Amygdala (tissue), 56 donors: Measurements from ENCODE around the gene SVIL.
A peak's percentile ranks its signal among the peaks of the same experiment; 100 is the strongest.
"Not testable (repeated sequence)": the region's sequence is repeated elsewhere in the genome, so short reads cannot be mapped to it uniquely, and the experiment has no call there.

ENCODE experiments used
- DNase-seq, 56 donors: peaks; one replicate each; lab custom pipeline; 2025; lab: John Stamatoyannopoulos, UW

SVIL gene

DNA sequence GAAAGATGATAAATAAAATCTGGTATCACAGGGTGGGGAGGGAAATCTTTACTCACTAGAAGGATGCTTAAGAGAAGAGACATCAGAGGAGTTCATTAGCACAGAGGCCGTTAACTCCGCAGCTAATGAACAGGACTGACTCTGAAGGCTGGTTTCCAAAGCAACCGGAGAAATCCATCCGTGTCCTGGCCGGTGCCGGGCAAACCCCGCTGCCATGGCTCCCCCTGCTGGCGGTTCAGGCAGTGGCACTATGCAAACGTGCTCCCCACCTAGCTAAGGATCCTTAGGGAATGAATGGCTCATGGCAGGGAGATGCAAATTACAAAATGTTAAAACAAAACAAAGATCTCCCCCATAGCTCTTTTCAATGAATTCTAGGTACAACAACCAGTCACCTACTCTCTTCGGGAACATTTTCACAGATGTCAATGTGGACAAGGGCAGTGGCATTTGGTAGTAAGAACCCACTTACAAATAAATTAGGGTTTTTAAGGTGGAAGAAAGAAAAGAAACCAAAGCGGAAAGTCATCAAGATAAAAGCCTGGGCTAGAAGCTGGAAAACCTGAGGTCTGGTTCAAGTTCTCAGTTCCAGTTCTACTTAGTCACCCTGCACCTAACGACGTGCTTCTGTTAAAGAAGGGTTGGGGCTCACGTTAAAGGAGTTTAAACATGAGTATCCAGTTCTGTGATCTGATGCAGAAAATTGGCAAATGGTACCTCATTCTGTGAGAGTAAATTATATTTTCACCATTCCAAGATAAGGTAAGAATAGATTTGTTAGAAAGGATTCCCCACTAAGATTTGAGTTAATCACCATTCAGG, 138.2 kb downstream of the SVIL start:
- DNase-seq = peak in 46 of 56 donors; percentile 4 to 79 (median 40)

DNA sequence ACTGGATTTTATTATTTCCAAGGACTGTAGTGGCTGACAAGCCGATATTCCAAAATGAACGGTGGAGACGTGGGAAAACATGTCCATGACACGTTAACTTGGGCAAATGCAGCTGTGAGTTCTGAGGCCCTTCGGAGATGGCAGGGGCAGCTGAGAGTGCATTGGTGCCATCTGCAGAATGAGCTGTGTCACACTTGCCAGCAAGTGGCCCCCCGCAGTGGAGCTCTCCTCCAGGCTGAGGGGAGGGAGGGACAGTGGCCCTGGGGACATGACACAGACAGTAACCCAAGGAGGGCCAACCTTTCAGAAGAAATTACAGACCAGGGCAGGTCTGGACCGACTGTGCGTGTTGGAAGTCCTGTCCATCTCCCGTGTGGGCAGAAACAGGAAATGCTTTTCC, 139.4 kb downstream of the SVIL start:
- DNase-seq = no peak

DNA sequence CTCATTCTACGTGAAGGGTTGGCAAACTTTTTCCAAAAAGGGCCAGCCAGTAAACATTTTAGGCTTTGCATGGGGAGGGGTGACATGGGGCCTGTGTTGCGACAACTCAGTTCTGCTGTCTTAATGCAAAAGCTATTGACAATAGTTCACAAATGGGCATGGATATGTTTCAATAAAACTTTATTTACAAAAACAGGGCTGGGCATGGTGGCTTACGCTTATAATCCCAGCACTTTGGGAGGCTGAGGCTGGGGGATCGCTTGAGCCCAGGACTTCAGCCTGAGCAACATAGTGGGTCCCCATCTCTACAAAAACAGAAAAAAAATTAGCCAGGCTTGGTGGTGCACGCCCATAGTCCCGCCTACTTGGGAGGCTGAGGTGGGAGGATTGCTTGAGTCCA, 141.1 kb downstream of the SVIL start:
- no peak for DNase-seq

DNA sequence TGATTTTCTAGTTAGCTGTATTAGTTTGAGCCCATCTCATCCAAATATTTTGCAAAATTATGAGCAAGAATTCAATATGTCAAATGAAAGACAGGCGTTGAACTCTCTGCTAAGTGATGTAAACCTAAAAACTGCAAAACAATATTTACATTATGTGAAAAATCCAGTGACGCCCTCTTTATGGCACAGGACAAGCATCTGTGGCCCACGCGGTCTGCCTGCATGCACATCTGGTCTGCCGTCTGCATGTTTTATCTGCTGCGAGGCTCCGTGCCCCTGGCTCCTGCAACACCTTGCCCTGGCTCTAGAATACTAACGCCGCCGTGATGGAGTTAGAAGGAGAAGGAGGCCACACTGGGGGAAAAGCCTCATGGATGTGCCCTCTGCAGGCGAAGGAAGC, 142.0 kb downstream of the SVIL start:
- no peak for DNase-seq

DNA sequence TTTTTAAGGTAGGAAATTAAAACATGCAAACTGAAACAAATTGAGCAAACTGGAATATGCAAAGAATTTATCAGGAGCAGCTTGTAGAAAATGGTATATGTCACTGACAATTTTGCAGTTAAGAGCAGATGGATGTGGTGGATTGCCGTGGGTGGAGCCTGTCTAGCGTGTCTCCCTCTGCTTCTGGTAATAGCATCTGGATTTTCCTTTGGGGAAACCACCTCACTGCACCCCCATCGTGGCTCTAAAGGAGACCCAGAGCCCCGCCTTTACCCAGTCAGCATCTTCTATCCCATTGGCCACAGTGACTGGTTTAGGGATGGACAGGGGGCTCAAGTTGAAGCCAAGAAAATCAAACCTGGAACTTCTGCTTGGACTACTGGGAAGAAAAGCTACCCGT, 142.9 kb downstream of the SVIL start:
- DNase-seq = peak in 2 of 56 donors; percentile 5 to 7

DNA sequence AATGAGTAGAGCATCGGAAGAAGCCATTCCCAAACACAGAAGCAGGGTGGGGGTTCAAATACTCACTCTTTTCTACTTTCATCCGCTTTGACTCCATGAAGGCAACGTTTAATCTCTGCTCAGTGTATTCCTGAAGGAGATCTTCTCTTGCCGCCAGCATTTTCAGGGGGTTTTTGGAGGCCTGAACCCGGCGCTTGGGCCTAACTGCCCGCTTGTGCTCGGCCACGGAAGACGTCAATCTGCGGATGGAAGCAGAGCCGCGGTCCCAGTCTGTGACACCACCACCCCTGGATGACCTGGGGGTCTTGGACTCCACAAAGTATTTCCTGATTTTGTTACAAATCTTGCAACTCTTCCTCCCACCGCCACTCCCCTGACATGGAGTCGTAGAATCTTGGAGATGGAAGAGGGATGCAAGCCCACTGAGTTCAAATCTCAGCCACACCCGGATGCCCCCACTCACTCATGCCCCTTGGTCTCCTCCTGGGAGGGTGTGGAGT, 143.9 kb downstream of the SVIL start:
- not testable (repeated sequence) for DNase-seq

DNA sequence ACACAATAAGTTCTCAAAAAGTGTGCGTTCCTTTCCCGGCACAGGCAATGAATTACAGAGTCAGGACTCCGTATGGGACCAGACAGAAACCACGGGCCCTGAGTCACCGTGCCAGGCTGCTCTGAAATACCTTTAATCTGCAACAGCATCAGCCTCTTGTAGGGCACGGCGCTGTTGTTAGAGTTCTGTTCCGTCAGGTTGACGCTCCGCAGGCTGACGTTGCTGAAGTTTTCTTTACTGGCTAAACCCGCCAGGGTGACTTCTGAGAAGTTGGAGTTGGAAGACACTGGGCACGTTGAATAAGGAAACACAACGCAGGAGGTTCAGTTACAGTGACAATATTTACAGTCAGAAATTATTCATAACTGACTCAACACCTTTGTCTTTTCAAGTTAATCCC, 146.3 kb downstream of the SVIL start:
- DNase-seq = not testable (repeated sequence)

DNA sequence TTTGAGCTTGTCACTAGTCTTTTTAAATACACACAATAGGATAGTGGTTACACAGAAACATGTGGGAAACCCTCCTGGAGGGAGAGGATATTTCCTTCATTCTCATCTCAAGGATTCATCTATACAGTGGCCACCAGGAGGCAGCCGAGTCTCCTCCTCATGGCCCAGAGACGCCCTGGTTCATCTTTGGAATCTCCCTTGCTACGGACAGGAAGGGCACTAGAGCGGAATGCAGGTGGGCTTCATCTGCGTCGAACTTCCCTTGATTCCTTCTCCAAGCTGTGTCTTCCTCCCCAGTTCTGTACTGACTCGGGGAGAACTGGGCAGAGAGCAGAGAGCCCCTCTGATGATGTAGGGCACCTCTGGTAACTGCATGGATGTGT, 146.9 kb downstream of the SVIL start:
- not testable (repeated sequence) for DNase-seq

DNA sequence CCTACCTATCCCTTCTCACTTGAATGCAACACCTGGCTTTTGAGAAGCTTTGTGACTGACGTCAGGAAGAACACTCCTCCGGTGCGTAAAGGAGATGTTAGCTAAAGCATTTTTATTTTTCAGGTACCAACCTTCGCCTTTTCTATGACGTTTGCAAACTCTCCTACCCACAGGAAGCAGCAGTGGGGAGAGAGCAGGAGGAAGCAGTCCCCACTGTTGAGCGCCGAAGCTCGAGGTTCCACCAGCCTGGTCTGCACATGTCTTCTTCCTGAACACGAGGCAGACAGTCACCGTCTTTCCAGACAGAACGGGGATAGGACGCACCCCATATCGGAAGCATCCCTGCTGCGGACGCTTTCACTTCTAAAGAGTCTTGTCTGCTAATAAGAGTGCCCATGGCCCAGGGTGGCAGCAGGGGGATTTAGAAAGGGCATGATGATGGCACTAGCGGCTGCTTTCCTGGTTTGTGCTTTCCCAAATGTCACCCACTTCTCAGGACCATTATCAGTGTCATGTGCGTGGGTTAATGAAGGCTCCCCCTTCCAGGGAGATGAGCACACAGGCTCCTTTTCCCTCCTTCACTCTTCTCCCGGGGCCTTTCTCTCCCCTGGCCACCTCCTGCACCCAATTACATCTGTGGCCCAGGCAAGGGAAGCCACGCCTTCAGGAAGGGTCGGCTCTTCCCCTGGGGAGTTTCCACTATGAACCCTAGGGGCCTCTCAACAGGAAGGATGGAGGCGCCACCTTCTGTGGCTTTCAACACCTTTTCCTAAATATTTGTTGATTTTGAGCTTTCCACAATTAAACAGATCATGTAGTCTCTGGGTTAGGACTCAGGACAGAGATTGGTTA, 147.5 kb downstream of the SVIL start:
- not testable (repeated sequence) for DNase-seq

DNA sequence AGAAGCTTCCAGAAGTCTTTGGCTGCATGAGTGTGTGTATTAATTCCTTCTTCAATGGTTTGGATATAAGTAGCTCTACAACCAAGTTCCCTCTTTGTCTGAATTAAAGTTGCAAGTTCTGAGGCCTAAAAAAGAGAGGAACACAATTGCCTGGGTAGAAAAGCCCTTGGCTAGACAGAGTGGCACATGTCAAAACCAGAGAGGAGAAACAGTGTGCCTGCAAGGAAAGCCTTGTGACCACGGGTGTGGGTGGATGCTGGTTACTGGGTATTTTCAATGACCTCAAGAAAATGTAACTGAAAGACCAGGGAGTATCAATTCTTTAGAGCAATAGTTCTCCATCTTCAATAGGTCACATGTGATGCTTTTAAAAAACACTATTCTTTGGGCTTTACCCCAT, 148.3 kb downstream of the SVIL start:
- no peak for DNase-seq

DNA sequence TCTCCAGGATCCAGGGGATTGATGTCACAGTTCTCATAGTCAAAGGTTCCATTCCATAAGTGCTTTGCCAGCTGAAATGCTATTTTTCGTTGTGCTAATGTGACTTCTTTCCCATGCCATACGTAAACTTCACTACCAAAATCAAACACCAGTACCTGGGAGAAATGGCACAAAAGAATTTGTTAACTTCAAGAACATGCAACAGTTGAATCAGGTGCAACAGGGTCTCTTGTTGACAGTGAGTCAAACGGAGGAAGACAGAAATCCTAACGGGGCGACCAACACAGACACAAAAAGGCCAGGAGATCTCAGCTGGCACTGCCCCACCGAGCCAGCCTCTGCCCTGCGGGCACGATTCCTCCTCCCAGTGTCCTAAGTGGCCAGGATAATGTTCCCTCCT, 150.1 kb downstream of the SVIL start:
- not testable (repeated sequence) for DNase-seq

DNA sequence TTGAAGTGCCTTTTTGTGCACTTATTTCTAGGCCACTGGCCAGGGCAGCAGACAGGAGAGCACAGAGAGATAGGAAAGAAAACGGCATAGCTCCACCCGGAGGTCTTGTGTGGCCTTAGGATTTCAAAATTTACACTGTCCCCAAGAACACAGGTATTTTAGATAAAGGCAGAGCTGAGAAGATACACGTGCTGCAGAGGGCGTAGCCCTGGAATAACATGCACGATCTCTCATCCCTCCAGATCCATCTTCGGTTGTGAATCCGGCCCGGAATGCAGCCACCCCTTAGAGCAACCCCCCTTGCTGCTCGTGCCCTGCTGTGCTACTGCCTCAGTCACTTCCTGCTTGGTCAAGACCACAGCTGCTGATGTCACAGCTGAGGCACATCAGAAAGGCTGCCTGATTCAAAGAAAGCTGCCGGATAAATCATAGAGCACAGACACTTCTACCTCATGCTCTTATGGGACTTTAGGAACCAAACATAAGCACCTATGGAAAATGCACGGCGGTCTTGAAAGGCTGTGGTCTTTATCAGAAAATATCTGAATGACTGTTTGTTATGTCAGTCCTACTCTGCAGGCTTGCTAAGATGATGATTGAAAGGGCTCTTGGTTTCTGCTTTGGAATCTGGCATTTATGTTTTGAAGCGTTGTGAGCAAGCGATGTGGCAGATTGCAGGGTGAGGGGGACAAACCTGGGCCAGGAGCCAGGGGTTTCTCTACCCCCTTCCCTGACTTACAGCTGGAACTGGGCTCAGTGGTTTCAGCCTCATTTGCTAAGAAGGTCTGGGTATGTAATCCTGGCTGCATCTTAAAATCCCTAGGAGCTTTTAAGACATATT, 152.0 kb downstream of the SVIL start:
- DNase-seq = peak in 4 of 56 donors; percentile 3 to 26 (median 9)

DNA sequence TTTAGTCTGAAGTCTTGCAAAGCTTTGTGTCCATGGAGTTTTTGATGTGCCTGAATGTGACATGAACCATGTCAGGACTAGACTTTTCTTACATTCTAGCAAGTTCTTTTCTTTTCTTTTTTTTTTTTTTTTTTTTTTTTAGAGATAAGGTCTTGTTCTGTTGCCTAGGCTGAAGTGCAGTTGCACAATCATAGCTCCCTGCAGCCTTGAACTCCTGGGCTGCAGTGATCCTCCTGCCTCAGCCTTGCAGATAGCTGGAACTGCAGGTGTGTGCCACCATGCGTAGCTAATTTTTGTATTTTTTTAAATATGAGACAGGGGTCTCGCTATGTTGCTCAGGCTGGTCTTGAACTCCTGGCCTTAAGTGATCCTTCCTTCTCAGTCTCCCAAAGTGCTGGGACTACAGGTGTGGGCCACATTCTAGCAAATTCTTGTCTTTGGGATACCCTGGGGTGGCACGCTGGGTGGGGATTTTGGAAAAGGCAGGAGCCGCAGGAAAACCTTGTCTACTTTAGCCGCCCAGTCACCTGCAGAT, 152.8 kb downstream of the SVIL start:
- no peak for DNase-seq

DNA sequence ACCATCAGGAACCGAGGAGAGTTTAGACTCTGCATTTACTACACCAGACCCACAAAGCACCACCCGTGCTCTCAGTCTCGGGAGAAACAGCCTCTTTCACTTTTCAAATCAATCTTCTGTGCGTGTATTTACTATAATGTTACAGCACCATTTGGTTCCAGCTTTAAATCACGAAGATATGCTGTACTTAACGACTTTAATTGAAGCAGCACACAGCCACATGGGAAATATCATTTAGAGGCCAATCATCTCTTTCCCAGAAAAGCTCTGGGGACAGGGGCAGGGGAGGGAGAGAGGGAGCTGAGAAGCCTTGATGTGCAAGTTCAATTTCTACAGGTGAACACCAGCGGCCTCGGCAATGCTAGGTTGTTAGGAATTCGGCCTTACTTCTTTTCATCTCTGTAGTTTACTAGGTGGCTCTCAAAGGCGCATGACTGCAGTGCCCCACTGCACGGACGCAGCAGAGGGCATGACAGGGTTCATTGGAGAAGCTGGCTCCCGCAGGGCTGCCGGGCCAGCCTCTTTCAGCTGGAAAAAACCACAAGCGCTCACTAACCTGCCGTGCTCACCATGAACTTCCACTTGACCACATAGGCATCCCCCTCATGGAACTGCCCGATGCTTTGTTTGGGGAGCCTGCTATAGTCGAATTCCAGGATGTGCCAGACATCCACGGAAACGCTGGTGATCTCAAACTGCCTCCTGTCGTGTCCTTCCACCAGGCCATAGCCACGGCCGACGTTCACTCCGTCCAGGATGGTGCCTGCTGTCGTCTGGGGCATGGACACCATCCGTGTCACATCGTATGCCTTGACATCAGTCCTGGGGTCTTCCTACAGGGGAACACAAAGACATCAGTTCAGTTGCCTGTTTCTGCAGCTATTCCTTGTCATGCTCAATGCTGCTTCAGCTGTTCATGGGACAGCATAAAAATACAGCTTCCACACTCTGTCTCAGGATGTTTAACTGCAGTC, 154.5 kb downstream of the SVIL start:
- DNase-seq = no peak

DNA sequence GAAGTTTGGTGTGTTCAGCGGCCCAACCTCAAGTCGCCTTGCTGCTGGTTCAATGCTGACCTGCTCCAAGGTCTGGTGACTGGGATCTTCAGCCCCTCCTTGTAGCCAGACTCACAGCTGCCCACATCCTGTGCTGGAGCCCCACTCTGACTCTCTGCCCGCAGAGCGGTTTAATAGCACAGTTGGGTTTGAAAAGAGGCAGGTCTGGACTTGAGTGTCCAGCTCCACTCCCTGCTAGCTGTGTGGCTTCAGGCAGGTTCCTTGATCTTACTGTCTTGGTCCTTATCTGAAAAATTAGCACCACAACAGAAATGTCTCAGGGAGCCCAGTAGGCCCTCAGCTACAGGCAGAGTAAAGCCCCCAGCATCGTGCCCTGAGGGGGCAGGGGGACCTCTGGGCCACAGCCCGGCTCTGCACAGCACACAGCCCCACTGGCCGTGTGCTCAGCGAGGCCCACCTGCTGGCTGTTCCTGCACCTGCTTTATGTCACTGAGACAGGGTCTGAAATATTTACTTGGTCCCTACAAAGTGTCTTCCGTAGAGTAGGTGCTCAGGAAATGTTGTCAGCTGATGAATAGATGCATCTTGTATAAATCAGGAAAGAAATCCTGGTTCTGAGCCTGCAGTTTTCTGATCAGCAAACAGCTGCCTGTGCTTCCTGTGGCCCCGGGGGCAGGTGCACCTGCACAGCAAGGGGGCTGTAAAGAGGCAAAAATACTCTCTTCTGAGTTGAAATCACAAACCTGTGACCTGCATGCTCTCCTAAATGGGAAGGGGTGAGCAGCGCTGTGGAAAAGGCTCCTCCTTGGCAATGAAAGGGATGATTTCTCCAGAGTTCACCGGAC, 155.5 kb downstream of the SVIL start:
- DNase-seq = no peak

DNA sequence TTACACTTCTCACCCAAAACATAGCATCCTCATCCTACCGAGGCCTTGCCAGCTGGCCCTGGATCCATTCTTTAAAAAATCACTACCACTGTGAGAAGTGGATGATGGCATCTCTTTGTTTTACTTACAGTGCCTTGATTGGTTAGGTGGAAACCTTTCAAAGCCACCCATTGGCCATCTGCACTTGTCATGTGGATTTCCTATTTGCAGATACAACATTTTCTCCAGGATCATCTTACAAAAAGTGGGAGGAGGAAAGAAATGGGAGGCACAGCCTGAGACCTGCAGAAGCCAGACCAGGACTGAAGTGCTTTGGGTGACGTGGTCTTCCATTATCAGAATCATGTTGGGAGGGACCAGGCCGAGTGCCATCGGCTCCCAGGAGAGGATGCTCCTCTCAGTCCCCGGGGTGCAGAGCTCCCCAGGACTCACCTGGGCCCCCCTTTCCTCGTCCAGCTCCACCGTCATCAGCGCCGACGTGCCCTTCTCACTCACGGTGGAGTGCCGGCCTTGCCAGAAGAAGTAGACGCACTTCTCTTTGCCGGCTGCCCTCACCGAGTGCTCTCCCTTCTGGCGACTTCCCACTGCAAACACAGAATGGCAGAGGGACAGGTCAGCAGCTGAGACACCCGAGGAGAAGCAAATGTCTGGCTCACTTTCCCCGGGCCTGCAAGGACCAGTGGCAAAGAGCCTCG, 161.2 kb downstream of the SVIL start:
- DNase-seq = no peak

DNA sequence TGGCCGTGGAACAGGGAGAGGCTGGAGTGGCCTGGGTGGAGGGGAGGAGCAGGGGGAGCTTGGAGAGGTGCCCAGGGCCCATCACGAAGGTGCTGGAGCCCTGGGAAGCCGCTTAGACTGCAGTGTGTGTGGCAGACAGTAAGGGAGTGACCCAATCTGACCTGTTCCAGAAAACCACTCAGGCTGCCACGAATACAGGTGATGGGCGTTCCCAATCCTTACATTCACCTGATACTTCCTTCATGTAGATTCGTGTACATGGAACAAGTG, 161.7 kb downstream of the SVIL start:
- no peak for DNase-seq
